GM19397 (cell line): ENCODE results near the gene RBFA.

Experiments used
- ATAC-seq: cut with Tn5 transposase; IDR thresholded peaks from one replicate; pipeline ENCODE4 v1.9.1; 2021; ENCODE audit warnings: mild to moderate bottlenecking, moderate library complexity; ENCODE audit not compliant: unreplicated experiment

Gene RBFA

GRCh38 chr18:80070825-80071224 is 36.6 kb downstream of the RBFA start:
- ATAC-seq: no peak

GRCh38 chr18:80074183-80074582 is 39.9 kb downstream of the RBFA start:
- no peak for ATAC-seq

- ATAC-seq: no peak
Measured at GRCh38 chr18:80074697-80075096, 40.5 kb downstream of the RBFA start.

DNA sequence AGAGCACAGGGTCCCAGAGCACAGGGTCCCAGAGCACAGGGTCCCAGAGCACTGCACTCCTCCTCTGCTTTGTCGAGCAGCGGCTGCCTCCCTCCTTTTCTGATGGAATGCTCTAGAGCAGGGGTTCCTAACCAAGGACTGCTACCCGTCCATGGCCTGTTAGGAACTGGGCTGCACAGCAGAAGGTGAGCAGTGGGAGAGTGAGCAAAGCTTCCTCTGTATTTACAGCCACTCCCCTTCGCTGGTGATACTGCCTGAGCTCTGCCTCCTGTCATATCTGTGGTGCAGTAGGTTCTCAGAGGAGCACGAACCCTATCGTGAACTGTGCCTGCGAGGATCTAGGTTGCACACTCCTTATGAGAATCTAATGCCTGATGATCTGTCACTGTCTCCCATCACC is 41.7 kb downstream of the RBFA start:
- ATAC-seq: no peak

- no peak for ATAC-seq
Measured at GRCh38 chr18:80076379-80076778, 42.1 kb downstream of the RBFA start.

DNA sequence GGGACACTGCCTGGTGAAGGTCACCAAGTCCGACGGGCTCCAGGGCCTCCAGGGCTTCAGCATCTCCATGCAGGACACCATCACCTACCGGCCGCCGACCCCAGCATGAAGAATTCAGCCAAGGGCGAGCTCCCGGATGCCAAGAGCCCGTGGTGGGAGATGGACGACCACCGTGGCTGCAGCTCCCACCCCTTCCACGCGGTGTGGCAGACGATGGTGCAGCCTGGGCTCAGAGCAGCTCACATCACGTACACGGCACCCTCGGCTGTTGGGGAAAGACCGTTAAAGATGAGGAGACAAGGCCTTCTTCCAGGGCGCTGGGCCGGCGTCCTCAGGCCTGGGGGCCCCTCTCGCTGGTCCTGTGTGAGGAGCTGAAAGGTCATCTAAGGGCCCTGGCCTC is 43.6 kb downstream of the RBFA start:
- no peak for ATAC-seq
